ENCODE results near the gene ZNF358.

Gene ZNF358

DNA sequence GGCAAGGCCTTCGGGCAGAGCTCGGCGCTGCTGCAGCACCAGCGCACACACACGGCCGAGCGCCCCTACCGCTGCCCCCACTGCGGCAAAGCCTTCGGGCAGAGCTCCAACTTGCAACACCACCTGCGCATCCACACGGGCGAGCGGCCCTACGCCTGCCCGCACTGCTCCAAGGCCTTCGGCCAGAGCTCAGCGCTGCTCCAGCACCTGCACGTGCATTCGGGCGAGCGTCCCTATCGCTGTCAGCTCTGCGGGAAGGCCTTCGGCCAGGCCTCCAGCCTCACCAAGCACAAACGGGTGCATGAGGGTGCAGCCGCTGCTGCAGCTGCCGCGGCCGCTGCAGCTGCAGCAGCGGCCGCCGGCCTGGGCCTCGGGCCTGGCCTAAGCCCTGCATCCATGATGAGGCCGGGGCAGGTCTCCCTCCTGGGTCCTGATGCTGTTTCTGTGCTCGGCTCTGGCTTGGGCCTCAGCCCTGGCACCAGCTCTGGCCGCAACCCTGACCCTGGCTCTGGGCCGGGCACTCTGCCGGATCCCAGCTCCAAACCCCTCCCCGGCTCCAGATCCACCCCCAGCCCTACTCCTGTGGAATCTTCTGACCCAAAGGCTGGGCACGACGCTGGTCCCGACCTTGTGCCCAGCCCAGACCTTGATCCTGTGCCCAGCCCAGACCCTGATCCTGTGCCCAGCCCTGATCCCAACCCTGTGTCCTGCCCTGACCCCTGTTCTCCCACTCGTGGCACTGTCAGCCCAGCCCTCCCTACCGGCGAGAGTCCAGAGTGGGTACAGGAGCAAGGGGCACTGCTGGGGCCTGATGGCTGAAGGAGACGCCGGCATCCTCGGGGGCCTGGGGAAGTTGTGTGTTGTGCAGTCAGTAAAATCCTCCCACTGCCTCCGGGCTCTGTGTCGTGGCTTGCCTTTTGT, 4.5 kb downstream of the ZNF358 start:
- no peak for DNase-seq (ENCODE audit: low spot score)

DNA sequence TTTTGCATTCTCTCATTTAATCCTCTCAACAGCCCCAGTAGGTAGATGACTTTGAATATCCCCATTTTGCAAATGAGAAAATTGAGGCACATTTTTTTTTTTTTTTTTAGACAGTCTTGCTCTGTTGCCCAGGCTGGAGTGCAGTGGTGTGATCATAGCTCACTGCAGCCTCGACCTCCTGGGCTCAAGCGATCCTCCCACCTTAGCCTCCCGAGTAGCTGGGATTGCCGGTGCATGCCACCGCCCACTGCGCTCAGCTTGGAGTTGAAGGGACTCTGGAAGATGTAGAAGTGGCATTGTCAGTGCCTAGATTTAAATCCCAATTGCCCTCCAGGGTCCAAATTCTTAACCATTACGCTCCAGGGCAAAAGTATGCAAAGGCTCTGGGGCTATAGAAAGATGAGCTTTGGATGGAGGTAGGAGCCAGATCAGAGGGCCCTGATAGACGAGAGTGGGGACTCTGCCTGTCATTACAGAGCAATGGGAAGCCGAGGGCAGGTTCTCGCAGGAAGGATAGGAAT, 5.7 kb downstream of the ZNF358 start:
- DNase-seq (ENCODE audit: low spot score): no peak

GRCh38 chr19:7522072-7522922, 6.4 kb downstream of the ZNF358 start, which contains the start of gene MCOLN1:
TSS of gene MCOLN1 (plus strand) at chr19:7522624. CDS start at chr19:7522751, 127 bp downstream.
- DNase-seq (ENCODE audit: low spot score): peak; percentile 98

- DNase-seq (ENCODE audit: low spot score): no peak
Observed at GRCh38 chr19:7522923-7523667, 7.2 kb downstream of the ZNF358 start.

- DNase-seq (ENCODE audit: low spot score): no peak
Observed at GRCh38 chr19:7524523-7524922, 8.6 kb downstream of the ZNF358 start.

GRCh38 chr19:7524992-7525739, 9.3 kb downstream of the ZNF358 start:
- no peak for DNase-seq (ENCODE audit: low spot score)

GRCh38 chr19:7526059-7526929, 10.4 kb downstream of the ZNF358 start:
- DNase-seq (ENCODE audit: low spot score): no peak

GRCh38 chr19:7527516-7528191, 11.8 kb downstream of the ZNF358 start:
- no peak for DNase-seq (ENCODE audit: low spot score)

- DNase-seq (ENCODE audit: low spot score): no peak
Observed at GRCh38 chr19:7528192-7528519, 12.3 kb downstream of the ZNF358 start.

- no peak for DNase-seq (ENCODE audit: low spot score)
Observed at GRCh38 chr19:7528522-7529245, 12.8 kb downstream of the ZNF358 start.

DNA sequence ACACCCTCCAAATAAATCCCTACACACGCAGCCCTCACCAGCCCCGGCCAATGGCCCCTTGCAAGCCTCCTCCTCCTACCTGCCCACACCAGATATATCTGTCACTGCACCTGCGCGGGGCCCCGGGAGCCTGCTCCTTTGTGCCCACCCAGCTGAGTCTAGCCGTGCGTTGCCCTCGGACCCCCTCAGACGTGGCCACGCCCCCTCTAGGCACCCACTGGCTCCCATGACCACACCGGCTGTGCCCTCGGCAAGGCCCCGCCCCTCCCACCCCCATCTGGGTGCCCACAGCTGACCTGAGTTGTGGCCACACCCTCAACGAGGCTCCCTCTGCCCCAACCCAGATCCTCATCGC, 13.3 kb downstream of the ZNF358 start:
- no peak for DNase-seq (ENCODE audit: low spot score)

DNA sequence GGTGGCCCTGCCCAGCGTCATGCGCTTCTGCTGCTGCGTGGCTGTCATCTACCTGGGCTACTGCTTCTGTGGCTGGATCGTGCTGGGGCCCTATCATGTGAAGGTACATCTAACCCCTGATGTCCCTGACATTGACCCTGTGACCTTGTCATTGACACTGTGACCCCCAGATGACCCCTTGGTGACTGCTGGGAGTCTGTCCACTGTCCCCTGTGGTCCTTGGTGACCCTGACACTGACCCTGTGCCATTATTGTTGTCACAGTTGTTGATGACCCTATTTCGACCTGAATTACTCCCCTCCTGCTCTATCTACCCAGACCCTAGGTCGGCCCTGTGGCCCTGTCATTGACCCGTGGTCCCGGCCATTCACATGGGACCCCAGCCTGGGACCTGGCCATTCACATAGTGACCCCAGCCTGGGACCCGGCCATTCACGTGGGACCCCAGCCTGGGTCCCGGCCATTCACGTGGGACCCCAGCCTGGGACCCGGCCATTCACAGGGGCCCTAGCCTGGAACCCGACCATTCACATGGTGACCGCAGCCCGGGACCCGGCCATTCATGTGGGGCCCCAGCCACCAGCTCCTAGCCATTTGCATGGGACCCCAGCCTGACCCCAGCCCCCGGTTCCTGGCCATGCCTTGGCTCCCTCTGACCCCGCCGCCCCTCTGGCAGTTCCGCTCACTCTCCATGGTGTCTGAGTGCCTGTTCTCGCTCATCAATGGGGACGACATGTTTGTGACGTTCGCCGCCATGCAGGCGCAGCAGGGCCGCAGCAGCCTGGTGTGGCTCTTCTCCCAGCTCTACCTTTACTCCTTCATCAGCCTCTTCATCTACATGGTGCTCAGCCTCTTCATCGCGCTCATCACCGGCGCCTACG, 13.9 kb downstream of the ZNF358 start:
- no peak for DNase-seq (ENCODE audit: low spot score)

- DNase-seq (ENCODE audit: low spot score): no peak
Observed at GRCh38 chr19:7533281-7533885, 17.5 kb downstream of the ZNF358 start.

DNA sequence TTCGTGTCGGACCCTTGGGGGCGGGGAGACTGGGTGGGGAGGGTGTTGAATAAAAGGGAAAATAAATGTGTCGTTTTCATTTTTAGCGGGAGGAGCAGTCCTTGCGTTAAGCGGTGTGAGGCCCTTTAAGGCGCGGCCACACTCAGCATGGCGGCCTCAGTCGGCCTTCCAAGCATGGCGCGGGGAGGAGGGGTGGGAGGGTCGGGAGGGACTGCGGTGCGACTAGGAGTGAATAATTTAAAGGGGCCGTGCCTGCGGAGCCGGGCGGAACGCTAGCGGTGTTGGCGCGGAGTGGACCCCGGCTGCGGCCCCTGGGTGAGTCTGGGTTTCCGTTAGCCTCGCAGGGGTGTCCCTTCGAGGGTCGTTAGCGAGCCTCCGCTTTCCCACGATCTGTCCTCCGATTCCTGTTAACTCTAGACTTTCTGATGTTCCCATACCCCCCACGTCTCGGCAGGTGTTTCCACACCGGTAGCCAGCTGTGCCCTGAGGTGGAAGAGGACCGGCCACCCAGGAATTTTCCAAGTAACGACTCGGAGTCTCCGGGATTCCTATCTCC, 18.1 kb downstream of the ZNF358 start:
- peak; percentile 62 for DNase-seq (ENCODE audit: low spot score)

DNA sequence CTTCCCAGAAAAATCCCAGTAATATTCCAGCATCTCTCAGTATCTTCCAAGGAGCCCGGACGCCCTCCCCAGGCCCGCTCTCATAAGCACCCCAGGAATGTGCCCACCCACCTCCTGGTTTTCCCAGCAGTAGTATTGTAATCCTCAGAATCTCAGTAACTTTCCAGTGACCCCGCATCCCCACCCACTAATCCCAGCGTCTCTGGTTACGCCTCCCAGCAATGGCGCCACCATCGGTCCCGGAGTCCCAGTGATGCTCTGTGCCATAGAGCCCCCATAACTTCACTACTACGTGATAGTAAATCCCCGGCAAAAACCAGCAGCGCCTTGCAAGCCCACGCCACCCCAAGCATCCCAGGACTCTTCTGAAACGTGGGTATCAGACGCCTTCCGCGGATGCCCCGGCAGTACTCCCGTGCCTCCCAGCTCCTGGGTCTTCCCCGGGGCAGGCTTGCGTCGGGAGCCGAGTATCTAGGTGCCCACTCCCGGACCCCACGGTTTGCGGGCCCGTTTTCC, 18.7 kb downstream of the ZNF358 start:
- peak; percentile 52 for DNase-seq (ENCODE audit: low spot score)

DNA sequence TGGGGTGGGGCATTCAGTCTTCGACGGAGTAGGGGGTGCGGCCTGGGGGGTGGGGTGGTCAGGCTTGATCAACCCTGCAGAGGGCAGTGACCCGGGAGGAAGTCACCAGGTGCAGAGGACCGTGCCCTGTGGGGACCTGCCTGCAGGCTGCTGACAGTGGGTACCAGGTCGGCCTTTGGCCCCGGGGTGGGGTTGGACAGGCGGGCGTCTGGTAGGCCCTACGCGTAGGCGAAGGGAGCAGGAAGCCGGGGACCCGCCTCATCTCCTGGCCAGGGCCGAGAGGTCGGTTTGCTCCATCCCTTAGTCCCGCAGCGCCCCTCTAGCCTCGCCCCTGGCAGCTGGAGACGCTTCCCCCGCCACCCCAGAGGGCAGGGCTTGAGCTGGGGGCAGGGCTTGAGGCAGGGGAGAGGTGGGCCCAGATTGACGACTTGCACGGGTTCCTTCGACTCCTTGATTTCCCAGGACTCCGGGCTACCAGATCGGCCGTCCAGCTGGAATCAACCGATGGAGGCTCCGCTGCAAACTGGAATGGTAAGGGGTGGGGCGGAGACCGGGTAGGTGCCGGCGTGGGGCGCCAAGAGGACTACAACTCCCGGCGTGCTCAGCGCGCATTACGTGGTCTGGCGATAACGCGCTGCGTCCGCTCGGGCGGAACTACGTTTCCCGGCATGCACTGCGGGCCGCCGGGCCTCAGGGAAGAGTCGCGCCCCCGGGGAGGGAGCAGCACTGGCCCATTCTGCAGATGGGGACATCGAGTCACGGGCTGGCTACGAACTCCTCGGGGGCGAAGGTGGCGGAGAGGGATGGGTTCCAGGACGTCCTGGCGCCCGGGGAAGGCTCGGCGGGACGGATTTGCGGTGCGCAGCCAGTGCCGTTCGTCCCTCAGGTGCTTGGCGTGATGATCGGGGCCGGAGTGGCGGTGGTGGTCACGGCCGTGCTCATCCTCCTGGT, 19.4 kb downstream of the ZNF358 start, which contains the start of gene PNPLA6:
Gene PNPLA6 (plus strand): TSS at position 671 of the 951 bp plus-strand sequence. CDS start 72 bp downstream, at position 743.
- peak; percentile 86 for DNase-seq (ENCODE audit: low spot score)
